HCT116 (cell line): ENCODE data around the gene CFAP53. TPM values are rescaled to one million over a fixed set of nuclear protein-coding genes. Genes with fewer than 3 reads are reported as not detected.

ENCODE experiments used
- ATAC-seq: fragments of 200-7000 bp; cut with Tn5 transposase; 2 replicates; pipeline ENCODE4 v1.9.1; 2020; ENCODE audit warnings: mild to moderate bottlenecking, moderate library complexity
- BruUV-seq: library from RNA; stranded (reverse); fragments of 400-500 nt; replicated peaks from 2 replicates; lab custom pipeline; 2021; lab: Mats Ljungman, UMichigan
- CTCF ChIA-PET: fragments of 300-600 bp; sonication (Branson Sonifier 250); formaldehyde crosslinking; loops from one replicate; lab custom pipeline; 2021; ENCODE audit warnings: antibody characterized with exemption; lab: Charles Lee
- POLR2A ChIA-PET: fragments of 300-600, 350-600 bp; sonication (Branson Sonifier 250); formaldehyde crosslinking; loops from one replicate; lab custom pipeline; 2021; ENCODE audit warnings: antibody characterized with exemption; lab: Charles Lee
- RAD21 ChIA-PET, 2 experiments: fragments of 300-600 bp; sonication (Branson Sonifier 250); formaldehyde crosslinking; loops; one replicate each; lab custom pipeline; 2023; ENCODE audit warnings: low total read pairs in 2 of 2; ENCODE audit not compliant: uncharacterized antibody in 2 of 2, unreplicated experiment in 2 of 2, low non-redundant PET in 1 of 2; lab: Charles Lee
- DNase-seq: peaks from one replicate; pipeline ENCODE4 v3.0.0-alpha.2; 2010; ENCODE audit warnings: low read depth, low spot score
- H2AFZ ChIP-seq: fragments of 200-600 bp; shearing (Covaris generic), sonication (generic); 2 replicates; pipeline ENCODE4 v1.6.1; 2017; ENCODE audit warnings: low read depth, mixed run types, mixed read lengths, antibody characterized with exemption, low read length; ENCODE audit not compliant: poor library complexity, severe bottlenecking
- H3K27ac ChIP-seq: 2 replicates; pipeline ENCODE4 v1.5.1; 2012; ENCODE audit warnings: low read depth, low read length
- H3K27me3 ChIP-seq: fragments of 200-600 bp; sonication (generic); 2 replicates; pipeline ENCODE4 v1.6.1; 2016; ENCODE audit warnings: mixed run types, low read length, mixed read lengths; ENCODE audit not compliant: insufficient read depth
- H3K36me3 ChIP-seq, 2 experiments: fragments of 200-500 bp in 1 of 2; fragments of 200-600 bp in 1 of 2; sonication (Bioruptor generic) in 1 of 2; sonication (generic) in 1 of 2; 2 replicates each; pipeline versions ENCODE4 v1.5.1 to v1.6.1; 2014 to 2016; ENCODE audit warnings: low read length in 2 of 2, inconsistent platforms in 1 of 2, mixed read lengths in 1 of 2, mixed run types in 1 of 2; ENCODE audit not compliant: insufficient read depth in 2 of 2, control insufficient read depth in 1 of 2
- H3K4me1 ChIP-seq, 2 experiments: fragments of 200-600 bp in 1 of 2; sonication (generic) in 1 of 2; 2 replicates each; pipeline versions ENCODE4 v1.5.1 to v1.6.1; 2012 to 2017; ENCODE audit warnings: low read length in 2 of 2, inconsistent platforms in 1 of 2, mild to moderate bottlenecking in 1 of 2, mixed read lengths in 1 of 2, mixed run types in 1 of 2, moderate library complexity in 1 of 2; ENCODE audit not compliant: insufficient read depth in 2 of 2, control insufficient read depth in 1 of 2
- H3K4me2 ChIP-seq: fragments of 200-600 bp; sonication (generic); 2 replicates; pipeline ENCODE4 v1.6.1; 2017; ENCODE audit warnings: mixed run types, low read length, mixed read lengths
- H3K4me3 ChIP-seq, 2 experiments: fragments of 200-600 bp in 1 of 2; sonication (generic) in 1 of 2; replicated peaks in 1 of 2; 2 replicates each; pipeline ENCODE4 v1.5.1; 2011 to 2016; ENCODE audit warnings: low read length in 2 of 2, control low read depth in 1 of 2, low read depth in 1 of 2, mild to moderate bottlenecking in 1 of 2, mixed read lengths in 1 of 2, mixed run types in 1 of 2
- H3K79me2 ChIP-seq: fragments of 200-600 bp; sonication (generic); 2 replicates; pipeline ENCODE4 v1.6.1; 2017; ENCODE audit warnings: mild to moderate bottlenecking, mixed run types, low read length, moderate library complexity, mixed read lengths; ENCODE audit not compliant: insufficient read depth
- H3K9ac ChIP-seq: fragments of 200-600 bp; sonication (generic); 2 replicates; pipeline ENCODE4 v1.6.1; 2016; ENCODE audit warnings: low read length, mixed read lengths
- H3K9me2 ChIP-seq: fragments of 200-600 bp; sonication (generic), shearing (Covaris generic); 2 replicates; pipeline ENCODE4 v1.6.1; 2017; ENCODE audit warnings: mixed run types, mild to moderate bottlenecking, moderate library complexity; ENCODE audit not compliant: insufficient read depth
- H3K9me3 ChIP-seq, 2 experiments: fragments of 200-500 bp in 1 of 2; fragments of 200-600 bp in 1 of 2; sonication (Bioruptor generic) in 1 of 2; sonication (generic) in 1 of 2; 2 replicates each; pipeline ENCODE4 v1.6.1; 2014 to 2017; ENCODE audit warnings: low read length in 2 of 2, mixed read lengths in 2 of 2, inconsistent platforms in 1 of 2, low read depth in 1 of 2, mild to moderate bottlenecking in 1 of 2, mixed run types in 1 of 2, moderate library complexity in 1 of 2; ENCODE audit not compliant: control insufficient read depth in 1 of 2, insufficient read depth in 1 of 2
- H4K20me1 ChIP-seq: fragments of 200-600 bp; sonication (generic), shearing (Covaris generic); 2 replicates; pipeline ENCODE4 v1.6.1; 2017; ENCODE audit warnings: mixed run types, mild to moderate bottlenecking, moderate library complexity; ENCODE audit not compliant: insufficient read depth
- CBX3 ChIP-seq: IDR thresholded peaks from 2 replicates; pipeline ENCODE4 v1.6.1; 2012; ENCODE audit warnings: low read depth
- EGR1 ChIP-seq: IDR thresholded peaks from 2 replicates; pipeline ENCODE4 v1.6.1; 2012; ENCODE audit warnings: low read depth
- EZH2 ChIP-seq: fragments of 200-600 bp; sonication (generic); IDR thresholded peaks from 2 replicates; pipeline ENCODE4 v1.6.1; 2017; ENCODE audit warnings: antibody characterized with exemption, mixed run types
- EZH2phosphoT487 ChIP-seq: fragments of 200-600 bp; IDR thresholded peaks from 2 replicates; pipeline ENCODE4 v1.6.1; 2018; ENCODE audit warnings: antibody characterized with exemption, borderline replicate concordance
- FOSL1 ChIP-seq: IDR thresholded peaks from 2 replicates; pipeline ENCODE4 v1.6.1; 2012; ENCODE audit warnings: low read depth
- JUND ChIP-seq: IDR thresholded peaks from 2 replicates; pipeline ENCODE4 v1.6.1; 2012
- POLR2AphosphoS5 ChIP-seq: IDR thresholded peaks from 2 replicates; pipeline ENCODE4 v1.6.1; 2011; ENCODE audit warnings: mild to moderate bottlenecking, low read depth, low read length, moderate library complexity
- RAD21 ChIP-seq: IDR thresholded peaks from 2 replicates; pipeline ENCODE4 v1.6.1; 2012; ENCODE audit warnings: low read depth, mild to moderate bottlenecking
- SP1 ChIP-seq: IDR thresholded peaks from 2 replicates; pipeline ENCODE4 v1.6.1; 2012; ENCODE audit warnings: low read depth
- YY1 ChIP-seq: IDR thresholded peaks from 2 replicates; pipeline ENCODE4 v1.6.1; 2011; ENCODE audit warnings: low read length, low read depth, moderate library complexity, mild to moderate bottlenecking; ENCODE audit not compliant: insufficient replicate concordance; ENCODE audit errors: extremely low read depth
- ZFX ChIP-seq: fragments of 450-650 bp; IDR thresholded peaks from 2 replicates; pipeline ENCODE4 v1.6.1; 2017
- ZNF274 ChIP-seq: fragments of 200-500 bp; sonication (Bioruptor generic); IDR thresholded peaks from 2 replicates; pipeline ENCODE4 v1.6.1; 2014; ENCODE audit warnings: mild to moderate bottlenecking, low read depth, low read length, inconsistent platforms
- intact Hi-C: fragments of 100-400 bp; cut with micrococcal nuclease; formaldehyde crosslinking; loops from 2 replicates; pipeline ENCODE4 v1.10.0; 2022
- total RNA-seq: library from RNA; stranded (reverse); gene quantifications from one replicate; pipeline ENCODE4 v1.2.1, GENCODE V29; 2021; ENCODE audit not compliant: unreplicated experiment
- TF ChIP-seq, protein P1 (sequence below): IDR thresholded peaks from 2 replicates; pipeline ENCODE4 v1.6.1; 2012
- TF ChIP-seq, protein P2 (sequence below): IDR thresholded peaks from 2 replicates; pipeline ENCODE4 v1.6.1; 2012
- TF ChIP-seq, protein P3 (sequence below), 3 experiments: fragments of 200-600 bp in 1 of 3; sonication (generic) in 1 of 3; IDR thresholded peaks in 2 of 3; conservative IDR thresholded peaks in 1 of 3; 2 replicates each; pipeline ENCODE4 v1.5.1; 2012 to 2017; ENCODE audit warnings: low read depth in 2 of 3, low read length in 2 of 3, antibody characterized with exemption in 1 of 3, borderline replicate concordance in 1 of 3, control low read depth in 1 of 3, mild to moderate bottlenecking in 1 of 3, mixed read lengths in 1 of 3, mixed run types in 1 of 3, moderate library complexity in 1 of 3; ENCODE audit not compliant: insufficient read depth in 1 of 3

Gene CFAP53
- total RNA-seq, 1 experiment from 2014 or later = 1.1 TPM

DNA sequence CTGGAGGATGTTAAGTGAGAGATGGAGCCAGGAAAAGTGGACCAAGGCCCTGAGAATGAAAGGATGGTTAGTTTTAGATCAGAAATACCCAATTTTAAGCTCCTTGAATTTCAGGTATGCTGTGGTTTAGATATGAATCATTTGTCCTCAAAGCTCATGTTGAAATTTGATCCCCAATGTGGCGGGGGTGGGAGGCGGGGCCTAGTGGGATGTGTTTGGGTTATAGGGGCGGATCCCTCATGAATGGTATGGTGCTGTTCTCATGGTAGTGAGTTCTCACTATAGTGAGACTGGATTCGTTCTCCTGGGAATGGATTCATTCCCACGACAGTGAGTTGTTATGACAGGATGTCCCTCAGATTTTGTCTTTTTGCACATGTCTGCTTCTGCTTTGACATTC is 82.7 kb downstream of the CFAP53 start (continued):
- TF ChIP-seq, protein P1, sequence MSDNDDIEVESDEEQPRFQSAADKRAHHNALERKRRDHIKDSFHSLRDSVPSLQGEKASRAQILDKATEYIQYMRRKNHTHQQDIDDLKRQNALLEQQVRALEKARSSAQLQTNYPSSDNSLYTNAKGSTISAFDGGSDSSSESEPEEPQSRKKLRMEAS = no peak
- no peak for TF ChIP-seq EZH2phosphoT487

DNA sequence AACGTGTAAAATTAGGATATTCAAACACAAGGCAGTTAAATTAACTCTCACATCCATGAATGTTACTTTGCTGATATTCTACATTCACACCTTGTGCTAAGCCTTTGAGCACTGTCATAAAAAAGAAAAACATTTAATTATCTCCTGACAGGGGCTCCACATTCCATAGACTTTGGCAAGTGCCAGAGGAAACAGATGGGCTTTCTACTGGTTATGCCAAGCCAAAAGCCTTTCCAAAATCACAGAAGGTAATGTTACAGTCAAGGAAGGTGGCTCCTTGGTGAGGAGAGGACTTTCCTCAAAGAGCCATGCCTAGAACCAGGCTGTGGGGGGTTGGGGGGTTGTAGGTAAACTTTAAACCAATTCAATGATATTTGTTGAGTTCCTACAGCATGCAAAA is 83.8 kb downstream of the CFAP53 start:
- TF ChIP-seq EZH2 (no peak), FOSL1 (no peak), CBX3 (no peak), EGR1 (no peak), ZNF274 (no peak), JUND (no peak), YY1 (no peak), SP1 (no peak), RAD21 (no peak), POLR2AphosphoS5 (no peak), ZFX (no peak)
- TF ChIP-seq, protein P2, sequence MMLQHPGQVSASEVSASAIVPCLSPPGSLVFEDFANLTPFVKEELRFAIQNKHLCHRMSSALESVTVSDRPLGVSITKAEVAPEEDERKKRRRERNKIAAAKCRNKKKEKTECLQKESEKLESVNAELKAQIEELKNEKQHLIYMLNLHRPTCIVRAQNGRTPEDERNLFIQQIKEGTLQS = no peak
- TF ChIP-seq, protein P1 = no peak
- TF ChIP-seq, protein P3, sequence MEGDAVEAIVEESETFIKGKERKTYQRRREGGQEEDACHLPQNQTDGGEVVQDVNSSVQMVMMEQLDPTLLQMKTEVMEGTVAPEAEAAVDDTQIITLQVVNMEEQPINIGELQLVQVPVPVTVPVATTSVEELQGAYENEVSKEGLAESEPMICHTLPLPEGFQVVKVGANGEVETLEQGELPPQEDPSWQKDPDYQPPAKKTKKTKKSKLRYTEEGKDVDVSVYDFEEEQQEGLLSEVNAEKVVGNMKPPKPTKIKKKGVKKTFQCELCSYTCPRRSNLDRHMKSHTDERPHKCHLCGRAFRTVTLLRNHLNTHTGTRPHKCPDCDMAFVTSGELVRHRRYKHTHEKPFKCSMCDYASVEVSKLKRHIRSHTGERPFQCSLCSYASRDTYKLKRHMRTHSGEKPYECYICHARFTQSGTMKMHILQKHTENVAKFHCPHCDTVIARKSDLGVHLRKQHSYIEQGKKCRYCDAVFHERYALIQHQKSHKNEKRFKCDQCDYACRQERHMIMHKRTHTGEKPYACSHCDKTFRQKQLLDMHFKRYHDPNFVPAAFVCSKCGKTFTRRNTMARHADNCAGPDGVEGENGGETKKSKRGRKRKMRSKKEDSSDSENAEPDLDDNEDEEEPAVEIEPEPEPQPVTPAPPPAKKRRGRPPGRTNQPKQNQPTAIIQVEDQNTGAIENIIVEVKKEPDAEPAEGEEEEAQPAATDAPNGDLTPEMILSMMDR (IDR thresholded peaks at IDR 0.05 in 2 of 3, conservative IDR thresholded peaks at IDR 0.05 in 1 of 3; ENCODE audit: borderline replicate concordance in 1 of 3, insufficient read depth in 1 of 3, low read depth in 2 of 3, low read length in 2 of 3) = no peak
- Histone ChIP-seq H2AFZ (no peak overlapping the region), H3K4me2 (no peak overlapping the region), H3K79me2 (no peaks in the 10 kb centered on the region), H4K20me1 (no peaks in the 10 kb centered on the region), H3K27ac (no peak overlapping the region), H3K9ac (no peak overlapping the region), H3K36me3 (no peaks in the 10 kb centered on the region), H3K27me3 (no peaks in the 10 kb centered on the region), H3K9me3 (no peaks in the 10 kb centered on the region), H3K4me1 (peaks cover 11 to 17% of the 10 kb centered on the region in 2 experiments; a peak in 3 of 4 replicates), H3K4me3 (no peak overlapping the region), H3K9me2 (no peaks in the 10 kb centered on the region)
- DNase-seq (no peak), ATAC-seq (no peak)
- CTCF ChIA-PET = no interaction called here
- no TSS peak for BruUV-seq
- intact Hi-C loops = no loop called here
- POLR2A ChIA-PET = no interaction called here
- RAD21 ChIA-PET = no interaction called here
